ENCODE data around the gene C1orf210. TPM values are rescaled to one million over a fixed set of nuclear protein-coding genes. Genes with fewer than 3 reads are reported as not detected.

Gene C1orf210
- total and polyA plus RNA-seq, 8 donors, result 8.5 to 22.5 (median 9.5) TPM

GRCh38 chr1:43239484-43239883 is 45.9 kb downstream of the C1orf210 start:
- ATAC-seq, result no peak
- H3K4me1 ChIP-seq, result peaks cover 3 to 16% of the 10 kb centered on the region in 2 donors
- DNase-seq, result no peak
- intact Hi-C loops (cut with DNase I), result loop anchor here (10.0 kb wide), 2 partner anchors 145 to 175 kb away; partner anchors contain the start of genes MED8 (in 1 of the 2) and SZT2 (in 1 of the 2)
- no peak overlapping the region for H3K4me3 ChIP-seq
- no peak for TF ChIP-seq CTCF (IDR thresholded peaks at IDR 0.05)
- H3K36me3 ChIP-seq, result no peaks in the 10 kb centered on the region
- H3K27me3 ChIP-seq, result no peaks in the 10 kb centered on the region
- H3K27ac ChIP-seq, result no peak overlapping the region
- no peaks in the 10 kb centered on the region for H3K9me3 ChIP-seq

- no peak for TF ChIP-seq CTCF (IDR thresholded peaks at IDR 0.05)
- peak overlapping the region in 1 of 2 donors; percentile 48 for H3K27ac ChIP-seq
- intact Hi-C loops (cut with DNase I), result loop anchor here (10.0 kb wide), 2 partner anchors 146 to 176 kb away; partner anchors contain the start of genes MED8 (in 1 of the 2) and SZT2 (in 1 of the 2)
- no peaks in the 10 kb centered on the region for H3K9me3 ChIP-seq
- no peaks in the 10 kb centered on the region for H3K27me3 ChIP-seq
- ATAC-seq, result no peak
- no peak for DNase-seq
- no peak overlapping the region for H3K4me3 ChIP-seq
- H3K36me3 ChIP-seq, result no peaks in the 10 kb centered on the region
- peaks cover 3 to 16% of the 10 kb centered on the region in 2 donors for H3K4me1 ChIP-seq
These were observed 46.4 kb downstream of the C1orf210 start for GRCh38 chr1:43238991-43239469.

GRCh38 chr1:43238085-43238484 is 47.3 kb downstream of the C1orf210 start:
- Histone ChIP-seq H3K4me1 (peaks cover 3 to 16% of the 10 kb centered on the region in 2 donors), H3K27ac (peak overlapping the region in 1 of 2 donors; percentile 48), H3K4me3 (no peak overlapping the region), H3K27me3 (no peaks in the 10 kb centered on the region), H3K36me3 (no peaks in the 10 kb centered on the region), H3K9me3 (no peaks in the 10 kb centered on the region)
- intact Hi-C loops (cut with DNase I), result loop anchor here (10.0 kb wide), 2 partner anchors 147 to 177 kb away; partner anchors contain the start of genes MED8 (in 1 of the 2) and SZT2 (in 1 of the 2)
- TF ChIP-seq CTCF (IDR thresholded peaks at IDR 0.05), result peak; percentile 60 to 64
- DNase-seq, result peak in 3 of 4 donors; percentile 26 to 65 (median 57)
- ATAC-seq, result peak; percentile 93

GRCh38 chr1:43237121-43237520 is 48.3 kb downstream of the C1orf210 start:
- no peaks in the 10 kb centered on the region for H3K36me3 ChIP-seq
- no peaks in the 10 kb centered on the region for H3K27me3 ChIP-seq
- H3K4me3 ChIP-seq, result no peak overlapping the region
- ATAC-seq (no peak), DNase-seq (no peak)
- H3K9me3 ChIP-seq, result no peaks in the 10 kb centered on the region
- intact Hi-C loops (cut with DNase I), result loop anchor here (10.0 kb wide), 2 partner anchors 148 to 178 kb away; partner anchors contain the start of genes MED8 (in 1 of the 2) and SZT2 (in 1 of the 2)
- TF ChIP-seq CTCF (IDR thresholded peaks at IDR 0.05), result no peak
- peaks cover 3 to 16% of the 10 kb centered on the region in 2 donors for H3K4me1 ChIP-seq
- no peak overlapping the region for H3K27ac ChIP-seq

- Histone ChIP-seq H3K4me3 (no peak overlapping the region), H3K9me3 (no peaks in the 10 kb centered on the region), H3K27me3 (no peaks in the 10 kb centered on the region), H3K36me3 (no peaks in the 10 kb centered on the region), H3K4me1 (peaks cover 3 to 16% of the 10 kb centered on the region in 2 donors), H3K27ac (no peak overlapping the region)
- intact Hi-C loops (cut with DNase I), result loop anchor here (10.0 kb wide), 2 partner anchors 149 to 179 kb away; partner anchors contain the start of genes MED8 (in 1 of the 2) and SZT2 (in 1 of the 2)
- no peak for TF ChIP-seq CTCF (IDR thresholded peaks at IDR 0.05)
- ATAC-seq, result peak; percentile 28
- no peak for DNase-seq
These were observed 49.8 kb downstream of the C1orf210 start for GRCh38 chr1:43235451-43236121.
